Large intestine (tissue), 3 donors: ENCODE measurements around the gene ARHGAP25. TPM values are rescaled to one million over a fixed set of nuclear protein-coding genes. Genes with fewer than 3 reads are reported as not detected.

Experiments
- DNase-seq, 2 donors: peaks; one replicate each; pipeline versions ENCODE4 v3.0.0 to v3.0.0-alpha.2; 2013
- H3K27ac ChIP-seq: one replicate; pipeline ENCODE4 v1.5.1; 2013; ENCODE audit warnings: low read length
- H3K27me3 ChIP-seq: 2 replicates; pipeline ENCODE4 v1.6.1; 2013; ENCODE audit warnings: low read length; ENCODE audit not compliant: control insufficient read depth, insufficient read depth
- H3K36me3 ChIP-seq: 2 replicates; pipeline ENCODE4 v1.6.1; 2013; ENCODE audit warnings: low read length; ENCODE audit not compliant: control insufficient read depth, insufficient read depth
- H3K4me1 ChIP-seq: one replicate; pipeline ENCODE4 v1.6.1; 2013; ENCODE audit warnings: low read length; ENCODE audit not compliant: control insufficient read depth, insufficient read depth
- H3K4me3 ChIP-seq: one replicate; pipeline ENCODE4 v1.5.1; 2013; ENCODE audit warnings: low read length
- H3K9me3 ChIP-seq: one replicate; pipeline ENCODE4 v1.6.1; 2013; ENCODE audit warnings: mild to moderate bottlenecking, low read depth, low read length, moderate library complexity; ENCODE audit not compliant: control insufficient read depth
- WGBS: methylation state at CpG from one replicate; pipeline ENCODE4 v1.1.5; 2013; ENCODE audit warnings: low lambda C conversion rate; ENCODE audit not compliant: insufficient coverage; 5-methylcytosine and 5-hydroxymethylcytosine counted together
- polyA plus RNA-seq: library from polyadenylated mRNA; unstranded; fragments of 120-200 nt; gene quantifications from one replicate; pipeline ENCODE4 v1.2.1, GENCODE V29; 2013

The ARHGAP25 gene
- polyA plus RNA-seq, 1 donor: 3.5 TPM

DNA sequence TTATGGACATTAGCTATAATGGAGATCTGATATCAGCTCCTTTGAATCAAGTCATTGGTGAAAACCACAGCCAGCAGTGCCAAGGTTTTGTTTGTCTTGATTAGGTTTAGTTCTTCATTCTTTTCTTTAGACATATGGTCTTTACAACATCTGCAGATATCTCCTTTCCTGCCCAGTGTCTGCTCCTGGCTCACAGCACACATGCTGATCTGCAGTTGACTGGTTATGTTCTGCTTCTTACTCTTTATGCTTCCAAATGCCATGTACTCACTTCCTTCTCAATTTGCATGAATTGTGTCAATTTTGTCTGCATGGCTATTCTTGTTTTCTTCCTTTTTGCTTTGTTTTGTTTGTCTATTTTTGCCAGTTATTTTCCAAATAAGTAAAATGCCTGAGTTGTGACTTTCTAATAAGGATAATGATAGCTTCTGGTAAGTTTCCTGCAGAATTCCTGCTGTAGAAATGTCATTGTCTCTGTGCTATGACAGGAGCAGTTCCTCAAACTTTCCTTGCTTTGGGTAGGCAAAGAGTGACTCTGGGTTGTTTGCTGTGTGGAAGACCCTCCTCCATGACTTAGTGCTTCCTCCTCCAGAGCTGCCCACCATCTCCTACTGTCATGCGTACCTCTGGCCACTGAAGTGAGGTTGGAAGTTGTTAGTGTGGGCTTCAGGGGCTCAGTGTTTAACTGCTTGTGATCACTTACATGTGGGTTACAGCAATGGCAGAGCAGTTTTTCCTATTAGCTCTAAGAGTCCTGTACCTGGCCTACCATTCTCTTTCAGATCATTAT, 8.2 kb downstream of the ARHGAP25 start:
- Histone ChIP-seq H3K27me3 (no peaks in the 10 kb centered on the region), H3K9me3 (no peaks in the 10 kb centered on the region), H3K4me3 (no peak overlapping the region), H3K27ac (no peak overlapping the region), H3K4me1 (peaks cover 2% of the 10 kb centered on the region), H3K36me3 (no peaks in the 10 kb centered on the region)
- no peak for DNase-seq
- no CpG with 5 or more reads among the region's 1 CpG for WGBS

DNA sequence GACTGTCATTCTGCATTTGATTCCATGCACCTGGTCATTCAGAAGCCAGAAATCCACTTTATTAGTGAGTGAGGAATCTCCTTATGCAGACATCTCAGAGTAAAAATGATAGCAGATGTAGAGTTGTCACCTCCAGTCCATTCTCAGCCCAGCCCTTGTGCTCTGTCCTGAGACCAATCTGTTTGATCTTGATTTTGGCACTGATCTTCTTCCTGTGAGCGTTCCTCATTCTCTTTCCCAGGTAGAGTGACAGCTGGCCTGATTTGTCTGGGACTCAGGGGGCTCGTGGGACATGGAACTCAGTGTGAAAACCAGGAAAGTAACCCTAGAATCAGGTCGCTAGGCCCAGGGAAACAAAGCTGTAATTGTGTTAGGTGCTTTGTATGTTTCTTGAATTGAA, 8.9 kb downstream of the ARHGAP25 start:
- DNase-seq: no peak
- Histone ChIP-seq H3K27ac (no peak overlapping the region), H3K36me3 (no peaks in the 10 kb centered on the region), H3K4me1 (peaks cover 2% of the 10 kb centered on the region), H3K4me3 (no peak overlapping the region), H3K9me3 (no peaks in the 10 kb centered on the region), H3K27me3 (no peaks in the 10 kb centered on the region)
- 83% methylated on average over 1 of the region's 3 CpGs for WGBS

DNA sequence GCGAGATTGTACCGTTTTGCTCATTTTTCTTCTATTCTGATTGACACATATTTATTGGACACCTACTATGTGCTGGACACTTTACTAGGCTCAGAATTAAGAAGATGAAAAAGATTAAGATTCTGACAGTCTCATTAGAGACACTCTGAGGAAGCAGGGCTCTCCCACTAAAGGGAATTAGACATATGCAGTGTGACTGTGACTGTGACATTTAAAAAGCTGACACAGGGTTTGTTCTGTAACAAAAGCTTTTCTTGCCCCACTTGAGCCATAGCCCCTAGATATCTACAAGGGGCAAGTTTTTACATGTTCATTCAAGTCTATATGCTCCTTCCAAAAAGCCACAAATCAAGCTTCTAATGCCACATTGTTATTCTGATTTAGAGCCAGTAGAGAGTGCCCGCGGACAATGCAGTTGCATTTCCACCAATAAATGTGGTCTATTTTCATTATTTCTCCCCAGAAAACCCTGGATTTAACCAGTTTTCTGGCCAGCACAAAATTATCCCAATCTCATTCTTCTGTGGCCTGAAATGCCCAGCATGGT, 9.8 kb downstream of the ARHGAP25 start:
- H3K27me3 ChIP-seq: no peaks in the 10 kb centered on the region
- DNase-seq: no peak
- WGBS: no CpG with 5 or more reads among the region's 4 CpGs
- H3K36me3 ChIP-seq: no peaks in the 10 kb centered on the region
- H3K27ac ChIP-seq: no peak overlapping the region
- H3K9me3 ChIP-seq: no peaks in the 10 kb centered on the region
- H3K4me3 ChIP-seq: no peak overlapping the region
- H3K4me1 ChIP-seq: peaks cover 2% of the 10 kb centered on the region

DNA sequence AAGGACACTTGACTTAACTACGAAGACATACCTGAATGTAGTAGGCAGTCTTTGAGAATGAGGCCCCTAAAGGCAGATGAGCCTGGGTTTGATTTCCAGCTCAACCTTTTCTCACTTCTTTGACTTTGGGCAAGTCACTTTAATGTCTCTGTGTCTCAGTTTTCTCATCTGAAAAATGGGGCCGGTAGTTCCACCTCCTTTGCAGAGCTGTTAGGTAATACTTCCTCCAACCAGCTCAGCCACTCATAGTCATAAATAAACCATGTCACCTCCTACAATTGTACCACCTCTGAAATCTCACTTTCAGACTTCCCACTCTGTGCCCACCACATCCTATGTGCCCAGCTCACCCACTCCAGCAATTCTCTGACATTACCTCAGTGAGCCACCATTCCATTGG, 10.4 kb downstream of the ARHGAP25 start:
- DNase-seq: no peak
- H3K4me1 ChIP-seq: peaks cover 2% of the 10 kb centered on the region
- WGBS: no CpG with 5 or more reads among the region's 2 CpGs
- no peak overlapping the region for H3K27ac ChIP-seq
- no peaks in the 10 kb centered on the region for H3K9me3 ChIP-seq
- no peaks in the 10 kb centered on the region for H3K27me3 ChIP-seq
- H3K36me3 ChIP-seq: no peaks in the 10 kb centered on the region
- H3K4me3 ChIP-seq: no peak overlapping the region

DNA sequence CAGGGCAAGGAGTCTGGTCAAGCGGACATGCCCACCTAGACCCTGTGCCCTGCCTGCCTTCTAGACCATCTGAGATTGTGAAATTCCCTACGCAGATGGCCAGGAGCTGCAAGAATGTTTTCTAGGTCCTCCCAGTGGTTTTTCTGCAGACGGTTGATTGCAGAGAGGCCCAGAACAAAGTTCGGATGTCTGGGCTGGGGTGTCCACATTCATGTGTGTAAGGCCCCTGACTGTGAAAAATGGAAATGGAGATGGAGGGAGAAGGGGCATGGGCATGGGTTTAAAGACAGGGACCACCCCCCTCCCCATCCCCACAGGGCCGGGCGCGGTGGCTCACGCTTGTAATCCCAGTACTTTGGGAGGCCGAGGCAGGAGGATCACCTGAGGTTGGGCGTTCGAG, 11.8 kb downstream of the ARHGAP25 start:
- H3K4me1 ChIP-seq: no peaks in the 10 kb centered on the region
- H3K36me3 ChIP-seq: no peaks in the 10 kb centered on the region
- H3K27ac ChIP-seq: no peak overlapping the region
- H3K4me3 ChIP-seq: no peak overlapping the region
- H3K9me3 ChIP-seq: no peaks in the 10 kb centered on the region
- no peak for DNase-seq
- H3K27me3 ChIP-seq: no peaks in the 10 kb centered on the region
- WGBS: no CpG with 5 or more reads among the region's 11 CpGs

DNA sequence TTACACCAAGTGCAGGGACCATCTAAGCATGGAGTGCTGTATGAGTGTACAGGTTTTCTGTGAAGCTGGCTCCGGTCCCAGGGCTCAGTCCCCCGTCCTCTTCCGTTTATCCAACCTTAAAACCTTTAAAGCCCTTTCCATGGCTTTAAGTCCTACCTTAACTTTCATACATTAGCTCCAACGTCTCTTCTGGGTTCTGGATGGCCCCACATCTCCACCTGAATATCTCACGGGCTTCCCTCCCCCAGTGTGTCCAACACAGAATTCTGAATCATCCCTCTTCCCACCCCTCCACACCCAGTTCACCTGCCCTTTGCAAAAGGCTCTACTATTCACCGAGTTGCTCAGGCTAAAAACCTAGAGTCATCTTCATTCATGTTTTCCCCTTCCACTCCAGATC, 12.8 kb downstream of the ARHGAP25 start:
- Histone ChIP-seq H3K4me3 (no peak overlapping the region), H3K9me3 (no peaks in the 10 kb centered on the region), H3K36me3 (no peaks in the 10 kb centered on the region), H3K27ac (no peak overlapping the region), H3K27me3 (no peaks in the 10 kb centered on the region), H3K4me1 (peaks cover 3% of the 10 kb centered on the region)
- DNase-seq: no peak
- WGBS: no CpG with 5 or more reads among the region's 6 CpGs

DNA sequence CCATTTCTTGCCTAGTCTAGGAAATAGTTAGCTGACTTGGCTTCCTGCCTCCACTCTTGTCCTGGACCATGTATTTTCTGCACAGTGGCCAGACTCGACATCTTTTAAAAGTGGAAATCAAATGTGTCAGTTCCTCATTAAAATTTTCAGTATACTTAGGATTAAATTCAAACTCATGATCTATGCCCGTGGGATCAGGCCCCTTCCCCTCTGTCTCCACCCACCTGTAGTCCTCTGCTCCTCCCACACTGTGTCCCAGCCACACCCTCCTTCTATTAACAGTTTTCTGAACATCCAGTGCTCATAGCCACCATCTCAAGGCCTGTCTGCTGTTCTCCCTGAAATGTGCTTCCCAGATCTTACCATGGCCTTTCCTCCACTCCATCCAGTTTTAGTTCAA, 13.3 kb downstream of the ARHGAP25 start:
- no peak for DNase-seq
- peaks cover 3% of the 10 kb centered on the region for H3K4me1 ChIP-seq
- WGBS: 86% methylated on average over 1 of the region's 2 CpGs
- H3K4me3 ChIP-seq: no peak overlapping the region
- no peak overlapping the region for H3K27ac ChIP-seq
- no peaks in the 10 kb centered on the region for H3K36me3 ChIP-seq
- H3K9me3 ChIP-seq: no peaks in the 10 kb centered on the region
- no peaks in the 10 kb centered on the region for H3K27me3 ChIP-seq

DNA sequence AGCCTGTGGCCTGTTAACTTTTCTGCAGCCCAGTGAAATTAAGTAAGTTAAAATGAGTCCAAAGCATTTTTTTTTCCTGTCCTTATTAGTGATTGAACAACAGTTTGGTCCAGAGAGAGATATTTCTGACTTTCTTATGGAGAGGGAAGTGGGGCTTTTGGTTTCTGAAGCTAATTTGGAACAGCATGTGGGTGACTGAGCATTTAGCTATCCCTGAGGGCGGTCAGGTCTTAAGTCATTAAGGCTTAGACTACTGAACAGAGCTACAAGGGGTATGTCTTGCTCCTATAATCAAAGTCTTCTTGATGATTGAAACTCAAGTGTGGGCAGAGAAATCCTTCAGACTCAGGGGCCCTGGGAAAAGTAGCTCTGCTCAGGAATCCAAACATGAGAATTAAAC, 14.0 kb downstream of the ARHGAP25 start:
- DNase-seq: no peak
- H3K27ac ChIP-seq: no peak overlapping the region
- no CpG with 5 or more reads among the region's 1 CpG for WGBS

DNA sequence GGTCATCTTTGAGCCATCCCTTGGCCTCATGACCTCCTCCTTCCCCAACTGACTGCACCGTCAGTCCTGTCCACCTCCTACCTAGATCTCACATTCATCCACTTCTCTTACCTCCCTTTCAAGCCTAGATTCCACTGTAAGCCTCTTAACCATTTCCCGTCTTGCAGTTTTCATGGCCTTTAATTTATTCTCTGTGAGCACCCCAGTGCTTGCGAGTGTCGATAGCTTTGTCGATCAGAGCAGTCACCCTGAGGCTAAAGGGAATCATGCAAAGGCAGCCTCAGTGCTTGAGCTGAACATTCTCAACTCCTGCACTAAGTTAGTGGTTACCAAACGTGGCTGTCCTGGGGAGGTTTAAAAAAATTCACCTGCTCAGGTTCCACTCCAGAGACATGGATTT, 14.7 kb downstream of the ARHGAP25 start:
- no peak overlapping the region for H3K4me3 ChIP-seq
- no peaks in the 10 kb centered on the region for H3K9me3 ChIP-seq
- H3K4me1 ChIP-seq: peaks cover 3% of the 10 kb centered on the region
- no peaks in the 10 kb centered on the region for H3K27me3 ChIP-seq
- no CpG with 5 or more reads among the region's 6 CpGs for WGBS
- DNase-seq: no peak
- H3K27ac ChIP-seq: no peak overlapping the region
- no peaks in the 10 kb centered on the region for H3K36me3 ChIP-seq

More for the DNA sequence above, 14.0 kb downstream of the ARHGAP25 start:
- H3K36me3 ChIP-seq: no peaks in the 10 kb centered on the region
- peaks cover 3% of the 10 kb centered on the region for H3K4me1 ChIP-seq
- H3K9me3 ChIP-seq: no peaks in the 10 kb centered on the region
- no peak overlapping the region for H3K4me3 ChIP-seq
- H3K27me3 ChIP-seq: no peaks in the 10 kb centered on the region

DNA sequence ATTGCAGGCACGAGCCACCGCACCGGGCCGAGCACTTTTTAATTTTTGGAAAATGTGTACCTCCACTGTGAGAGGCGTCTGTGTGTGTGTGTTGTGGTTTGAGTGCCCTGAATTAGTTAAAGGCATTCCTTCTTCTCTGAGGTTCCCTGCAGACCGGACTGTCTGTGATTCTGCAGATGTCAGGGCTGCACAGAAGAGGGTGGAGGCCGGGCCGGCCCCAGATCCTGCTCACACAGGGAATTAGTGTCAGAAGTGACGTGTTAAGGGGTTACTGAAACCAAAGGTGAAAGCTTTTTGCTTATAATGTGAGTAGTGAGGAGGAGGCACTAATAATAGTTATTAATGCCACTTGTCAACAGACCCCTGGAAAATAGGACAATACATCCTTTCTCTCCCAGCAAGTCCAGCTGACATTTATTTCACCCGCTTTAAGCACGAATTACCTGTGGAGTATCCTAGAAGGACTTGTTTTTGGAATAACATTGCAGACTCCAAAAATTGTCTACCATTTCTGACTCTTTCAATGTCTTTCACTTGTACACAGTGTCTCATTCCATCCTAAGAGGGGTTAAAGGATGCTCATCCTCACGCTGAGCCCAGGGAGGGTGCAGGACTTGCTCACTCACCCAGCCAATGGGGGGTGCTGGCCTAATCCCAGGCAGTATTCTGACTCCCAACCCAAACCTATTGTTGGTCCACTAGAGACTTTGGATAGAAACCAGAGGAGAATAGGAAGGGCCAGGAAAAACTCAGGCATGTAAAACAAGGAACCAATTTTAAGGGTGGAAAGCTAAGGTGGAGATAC, 16.2 kb downstream of the ARHGAP25 start:
- H3K27ac ChIP-seq: no peak overlapping the region
- peaks cover 3% of the 10 kb centered on the region for H3K4me1 ChIP-seq
- no peak for DNase-seq

More for the DNA sequence above, 16.2 kb downstream of the ARHGAP25 start:
- Histone ChIP-seq H3K27me3 (no peaks in the 10 kb centered on the region), H3K4me3 (no peak overlapping the region), H3K9me3 (no peaks in the 10 kb centered on the region), H3K36me3 (no peaks in the 10 kb centered on the region)
- WGBS: 100% methylated on average over 1 of the region's 12 CpGs
